ENCODE measurements around the gene WDR64.

The WDR64 gene

GRCh38 chr1:241779897-241780296, 127.8 kb downstream of the WDR64 start:
- ChIA-PET CTCF (no interaction called here), POLR2A (no interaction called here)
- no peak for DNase-seq (ENCODE audit: extremely low spot score)
- TF ChIP-seq CTCF (IDR thresholded peaks at IDR 0.05; ENCODE audit: control extremely low read depth, extremely low read depth, low read depth, missing control alignments), result no peak

GRCh38 chr1:241782396-241782795, 130.3 kb downstream of the WDR64 start:
- DNase-seq (ENCODE audit: extremely low spot score), result no peak
- no peak for TF ChIP-seq CTCF (IDR thresholded peaks at IDR 0.05; ENCODE audit: control extremely low read depth, extremely low read depth, low read depth, missing control alignments)
- CTCF ChIA-PET, result interaction anchor here (1.1 to 1.7 kb wide), 3 partner anchors 14 to 37 kb away, joined by 3 to 4 read pairs (median 3); no protein-coding TSS in a partner anchor
- POLR2A ChIA-PET, result no interaction called here

- ChIA-PET CTCF (interaction anchor here (1.3 to 2.5 kb wide), 2 partner anchors 9 to 29 kb away, joined by 3 to 9 read pairs; no protein-coding TSS in a partner anchor), POLR2A (no interaction called here)
- no peak for TF ChIP-seq CTCF (IDR thresholded peaks at IDR 0.05; ENCODE audit: control extremely low read depth, extremely low read depth, low read depth, missing control alignments)
- DNase-seq (ENCODE audit: extremely low spot score), result no peak
Observed at GRCh38 chr1:241787691-241788090, 135.6 kb downstream of the WDR64 start.

- TF ChIP-seq CTCF (IDR thresholded peaks at IDR 0.05; ENCODE audit: control extremely low read depth, extremely low read depth, low read depth, missing control alignments), result no peak
- DNase-seq (ENCODE audit: extremely low spot score), result no peak
- POLR2A ChIA-PET, result no interaction called here
- CTCF ChIA-PET, result interaction anchor here (2.5 kb wide), 1 partner anchor 8 kb away, joined by 9 read pairs; no protein-coding TSS in a partner anchor
Observed at GRCh38 chr1:241789061-241789460, 137.0 kb downstream of the WDR64 start.

GRCh38 chr1:241799416-241799815, 147.3 kb downstream of the WDR64 start:
- CTCF ChIA-PET, result interaction anchor here (1.1 to 1.8 kb wide), 3 partner anchors 18 to 188 kb away, joined by 3 to 5 read pairs (median 4); no protein-coding TSS in a partner anchor
- no peak for TF ChIP-seq CTCF (IDR thresholded peaks at IDR 0.05; ENCODE audit: control extremely low read depth, extremely low read depth, low read depth, missing control alignments)
- DNase-seq (ENCODE audit: extremely low spot score), result no peak
- POLR2A ChIA-PET, result no interaction called here

GRCh38 chr1:241800640-241801039, 148.6 kb downstream of the WDR64 start:
- ChIA-PET POLR2A (no interaction called here), CTCF (interaction anchor here (1.6 to 1.8 kb wide), 2 partner anchors 17 to 24 kb away, joined by 4 to 5 read pairs; no protein-coding TSS in a partner anchor)
- DNase-seq (ENCODE audit: extremely low spot score), result no peak
- TF ChIP-seq CTCF (IDR thresholded peaks at IDR 0.05; ENCODE audit: control extremely low read depth, extremely low read depth, low read depth, missing control alignments), result no peak
